ENCODE data around the gene KRTAP10-7.
"Not testable (repeated sequence)": the region's sequence is repeated elsewhere in the genome, so short reads cannot be mapped to it uniquely, and the experiment has no call there.

Gene KRTAP10-7

DNA sequence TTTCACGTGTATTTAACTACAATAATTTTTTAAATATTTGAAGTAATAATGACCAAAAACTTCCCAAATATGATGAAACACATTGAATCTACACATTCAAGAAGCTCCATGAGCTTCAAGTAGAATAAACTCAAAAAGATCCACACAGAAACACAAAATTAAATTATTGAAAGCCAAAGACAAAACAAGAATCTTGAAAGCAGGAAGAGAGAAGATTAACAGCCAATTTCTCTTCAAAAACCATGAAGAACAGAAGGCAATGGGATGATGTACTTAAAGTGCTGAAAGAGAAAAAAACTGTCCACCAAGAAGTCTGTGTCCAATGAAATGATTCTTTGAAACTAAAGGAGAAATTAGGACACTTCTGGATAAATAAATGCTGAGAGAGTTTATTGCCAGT is 31.7 kb downstream of the KRTAP10-7 start:
- DNase-seq (ENCODE audit: low read depth in 2 of 2) = no peak

DNA sequence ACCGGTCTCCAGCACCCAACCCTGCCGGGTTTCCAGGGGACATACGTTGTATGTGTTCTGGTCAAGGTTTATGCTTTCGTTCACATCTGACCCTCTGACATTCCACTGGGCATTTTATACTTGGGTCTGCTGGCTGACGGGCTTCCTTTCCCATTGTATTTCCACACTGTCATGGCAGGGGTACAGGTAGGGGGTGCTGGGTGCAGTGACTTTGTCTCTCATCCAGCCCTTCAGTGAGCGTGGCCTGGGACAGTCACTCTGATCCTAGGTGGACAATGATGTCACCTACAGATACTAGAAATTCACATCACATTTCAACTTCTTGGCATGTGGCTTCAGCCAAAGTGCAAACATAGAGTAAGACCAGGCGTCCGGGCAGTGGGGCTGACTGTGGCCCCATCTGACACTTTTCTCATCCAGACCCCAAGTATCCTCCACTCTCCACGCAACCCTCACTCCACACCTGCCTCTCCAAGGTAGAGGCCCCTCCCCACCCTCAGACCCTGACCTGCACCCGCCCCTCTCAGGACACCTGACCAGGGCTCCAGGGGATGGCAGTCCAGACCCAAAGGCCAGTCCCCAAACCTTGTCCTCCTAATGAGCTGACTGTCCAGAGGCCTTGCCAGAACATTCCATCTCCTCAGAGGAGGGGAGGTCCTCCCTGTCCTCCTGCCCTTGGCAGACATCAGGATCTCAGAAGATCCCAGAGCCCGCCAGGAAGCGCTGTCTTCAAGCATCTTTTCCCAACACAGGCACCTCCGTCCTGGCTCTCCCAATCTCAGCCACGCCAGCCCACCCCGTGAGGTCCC is 36.0 kb downstream of the KRTAP10-7 start:
- DNase-seq (ENCODE audit: low read depth in 2 of 2) = no peak

GRCh38 chr21:44637018-44637850 is 36.8 kb downstream of the KRTAP10-7 start, which contains the start of gene KRTAP10-10:
Gene KRTAP10-10 (plus strand): TSS chr21:44637356. CDS start chr21:44637418, 62 bp downstream.
- DNase-seq (ENCODE audit: low read depth in 2 of 2) = no peak

- not testable (repeated sequence) for DNase-seq (ENCODE audit: low read depth in 2 of 2)
Measured at GRCh38 chr21:44637851-44638348, 37.5 kb downstream of the KRTAP10-7 start.

DNA sequence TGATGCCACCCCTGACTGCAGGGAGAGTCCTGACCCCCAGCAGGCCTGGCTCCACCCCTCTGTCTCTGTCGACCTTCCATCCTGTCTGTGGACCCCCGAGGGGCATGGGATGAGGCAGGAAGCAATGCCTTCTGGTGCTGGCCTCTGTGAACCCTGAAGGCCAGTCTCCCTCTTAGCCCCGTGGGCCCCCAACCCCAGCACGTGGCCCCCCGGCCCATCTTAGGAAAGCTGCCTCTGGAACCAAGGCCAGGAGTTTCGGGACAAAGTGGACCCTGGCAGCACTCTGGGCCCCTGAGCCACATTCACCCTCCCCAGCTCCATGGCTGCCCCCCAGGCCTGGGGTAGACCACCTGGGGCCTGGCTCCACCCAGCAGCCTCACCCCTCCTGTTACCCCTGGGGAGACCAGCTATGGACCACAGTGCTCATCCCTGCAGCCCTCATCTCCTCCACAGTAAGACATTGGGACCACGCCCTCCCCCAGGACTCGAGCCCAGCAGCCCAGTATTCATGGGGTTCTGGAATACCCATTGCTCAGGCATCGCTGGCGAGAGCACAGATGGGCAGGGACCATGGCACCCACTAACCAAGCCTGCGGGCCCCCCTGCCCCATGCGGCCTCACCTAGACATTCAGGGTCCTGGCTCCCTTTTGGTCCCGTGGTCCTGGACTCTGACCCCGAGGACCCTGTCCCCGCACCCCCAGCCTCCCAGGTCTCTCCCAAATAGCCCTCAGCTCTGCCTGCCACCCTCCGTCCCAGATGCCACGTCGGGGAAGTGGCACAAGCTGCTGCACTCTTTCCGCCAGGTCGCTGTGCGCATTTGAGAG is 38.3 kb downstream of the KRTAP10-7 start:
- not testable (repeated sequence) for DNase-seq (ENCODE audit: low read depth in 2 of 2)

GRCh38 chr21:44639331-44639655 is 38.9 kb downstream of the KRTAP10-7 start:
- DNase-seq (ENCODE audit: low read depth in 2 of 2) = no peak

GRCh38 chr21:44640761-44641160 is 40.4 kb downstream of the KRTAP10-7 start:
- DNase-seq (ENCODE audit: low read depth in 2 of 2) = no peak

- DNase-seq (ENCODE audit: low read depth in 2 of 2) = no peak
Measured at GRCh38 chr21:44643741-44644310, 43.4 kb downstream of the KRTAP10-7 start.

GRCh38 chr21:44644878-44645277 is 44.5 kb downstream of the KRTAP10-7 start:
- no peak for DNase-seq (ENCODE audit: low read depth in 2 of 2)

DNA sequence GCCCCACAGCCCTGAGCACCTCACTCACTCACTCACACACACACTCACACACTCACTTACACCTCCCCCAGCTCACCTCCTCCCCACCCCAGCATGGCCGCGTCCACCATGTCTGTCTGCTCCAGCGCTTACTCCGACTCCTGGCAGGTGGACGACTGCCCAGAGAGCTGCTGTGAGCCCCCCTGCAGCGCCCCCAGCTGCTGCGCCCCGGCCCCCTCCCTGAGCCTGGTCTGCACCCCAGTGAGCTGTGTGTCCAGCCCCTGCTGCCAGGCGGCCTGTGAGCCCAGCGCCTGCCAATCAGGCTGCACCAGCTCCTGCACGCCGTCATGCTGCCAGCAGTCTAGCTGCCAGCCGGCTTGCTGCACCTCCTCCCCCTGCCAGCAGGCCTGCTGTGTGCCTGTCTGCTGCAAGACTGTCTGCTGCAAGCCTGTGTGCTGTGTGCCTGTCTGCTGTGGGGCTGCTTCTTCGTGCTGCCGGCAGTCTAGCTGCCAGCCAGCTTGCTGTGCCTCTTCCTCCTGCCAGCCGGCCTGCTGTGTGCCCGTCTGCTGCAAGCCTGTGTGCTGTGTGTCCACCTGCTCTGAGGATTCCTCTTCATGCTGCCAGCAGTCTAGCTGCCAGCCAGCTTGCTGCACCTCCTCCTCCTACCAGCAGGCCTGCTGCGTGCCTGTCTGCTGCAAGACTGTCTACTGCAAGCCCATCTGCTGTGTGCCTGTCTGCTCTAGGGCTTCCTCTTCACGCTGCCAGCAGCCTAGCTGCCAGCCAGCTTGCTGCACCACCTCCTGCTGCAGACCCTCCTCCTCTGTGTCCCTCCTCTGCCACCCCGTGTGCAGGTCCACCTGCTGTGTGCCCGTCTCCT is 46.2 kb downstream of the KRTAP10-7 start, which contains the start of gene KRTAP10-11:
Gene KRTAP10-11, plus strand, starts transcription at position 49 of the 856 bp plus-strand sequence. Its CDS starts 45 bp downstream, at position 94.
- not testable (repeated sequence) for DNase-seq (ENCODE audit: low read depth in 2 of 2)

- DNase-seq (ENCODE audit: low read depth in 2 of 2) = no peak
Measured at GRCh38 chr21:44647222-44647552, 46.8 kb downstream of the KRTAP10-7 start.

DNA sequence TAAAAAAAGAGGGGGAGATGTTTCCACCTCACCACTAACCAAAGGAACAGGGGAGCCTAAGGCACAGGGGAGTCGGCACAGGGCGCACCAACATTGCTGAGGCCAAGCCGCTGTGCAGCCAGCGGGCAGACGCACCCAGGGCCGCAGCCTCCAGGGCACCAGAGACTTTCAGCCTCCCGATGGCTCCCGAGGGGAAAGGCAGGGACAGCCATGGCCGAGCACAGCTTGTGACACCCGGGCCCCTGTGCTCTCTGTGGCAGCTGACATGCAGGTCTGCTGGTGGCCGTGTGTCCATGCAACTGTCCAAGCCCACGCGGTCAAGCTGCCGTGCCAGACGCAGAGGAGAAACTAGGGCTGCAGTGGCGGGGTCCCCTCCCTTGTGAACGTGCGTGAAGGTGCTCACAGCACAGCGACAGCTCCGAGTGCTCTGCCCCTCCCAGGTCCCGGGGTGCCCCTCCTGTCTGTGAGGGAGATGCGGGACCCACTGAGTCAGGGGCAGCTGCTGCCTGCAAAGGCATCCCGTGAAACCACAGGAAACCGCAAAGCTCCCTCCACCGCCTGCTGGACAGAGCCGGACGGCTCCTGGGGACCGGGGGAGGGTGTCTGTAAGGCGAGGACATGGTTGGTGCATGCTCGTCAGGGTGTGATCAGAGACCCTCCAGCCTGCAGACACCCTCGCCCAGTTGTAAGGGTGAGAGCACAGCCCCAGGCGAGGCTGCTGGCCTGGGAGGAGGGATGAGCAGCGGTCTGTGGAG is 48.3 kb downstream of the KRTAP10-7 start:
- DNase-seq (ENCODE audit: low read depth in 2 of 2) = no peak

- no peak for DNase-seq (ENCODE audit: low read depth in 2 of 2)
Measured at GRCh38 chr21:44649521-44650100, 49.2 kb downstream of the KRTAP10-7 start.

DNA sequence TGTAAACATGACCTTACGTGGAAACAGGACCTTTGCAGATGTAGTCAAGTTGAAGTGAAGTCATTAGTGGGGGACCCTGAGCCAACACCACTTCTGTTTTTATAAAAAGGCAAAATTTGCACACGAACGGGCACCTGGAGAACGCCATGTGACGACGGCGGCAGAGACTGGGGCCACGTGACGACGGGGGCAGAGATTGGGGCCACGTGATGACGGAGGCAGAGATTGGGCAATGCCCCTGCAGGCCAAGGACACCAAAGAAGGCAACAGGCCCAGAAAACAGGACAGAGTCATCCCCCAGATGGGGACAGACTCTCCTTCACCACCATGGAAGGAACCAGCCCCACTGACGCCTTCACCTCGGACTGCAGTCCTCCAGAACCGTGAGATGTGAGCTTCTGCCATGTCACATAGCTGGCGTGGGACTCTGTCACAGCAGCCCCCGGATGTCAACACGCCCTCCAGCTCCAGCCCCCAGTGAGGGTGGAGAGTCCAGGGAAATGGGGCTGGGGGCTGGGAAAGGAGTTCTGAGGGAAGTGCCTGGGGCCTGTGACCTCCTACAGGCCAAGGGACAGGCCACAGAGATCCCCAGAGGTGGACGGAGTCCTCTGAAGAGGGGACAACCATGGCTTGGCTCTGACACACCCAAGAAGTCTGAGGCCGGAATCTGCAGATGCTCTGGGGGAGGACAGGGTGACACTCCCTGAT is 50.0 kb downstream of the KRTAP10-7 start:
- no peak for DNase-seq (ENCODE audit: low read depth in 2 of 2)

- no peak for DNase-seq (ENCODE audit: low read depth in 2 of 2)
Measured at GRCh38 chr21:44650973-44651675, 50.7 kb downstream of the KRTAP10-7 start.

Measured in stimulated activated CD4-positive, alpha-beta T cell treated with anti-CD3 and anti-CD28 coated beads, Interleukin-4, amount 100 ng/mL, for 48 hours (primary cell).